ENCODE results near the gene SRPRB.
A peak's percentile ranks its signal among the peaks of the same experiment; 100 is the strongest.

SRPRB gene

DNA sequence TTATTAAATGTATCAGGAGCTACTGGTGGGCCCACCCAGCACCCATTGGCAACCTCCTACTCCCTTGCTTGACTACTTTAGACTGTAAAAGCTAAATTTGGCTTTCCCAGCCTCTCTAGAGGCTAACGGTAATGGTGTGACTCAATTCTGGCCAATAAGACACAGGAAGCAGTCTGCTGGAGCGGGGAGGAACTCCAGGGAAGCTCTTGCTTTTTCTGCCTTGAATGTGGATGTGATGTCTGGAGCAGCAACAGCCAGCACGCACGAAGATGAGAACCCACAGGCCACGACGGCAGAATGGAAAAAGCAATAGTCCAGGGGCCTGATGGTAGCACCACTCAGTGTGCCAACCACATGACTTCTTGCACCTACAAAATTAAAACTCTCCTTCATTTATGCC lies 50.2 kb downstream of the SRPRB start:
- DNase-seq (ENCODE audit: low read depth), result peak; percentile 12
- no peak overlapping the region for H3K4me3 ChIP-seq (replicated peaks; ENCODE audit: low read depth, low read length)
- TF ChIP-seq, protein P1, sequence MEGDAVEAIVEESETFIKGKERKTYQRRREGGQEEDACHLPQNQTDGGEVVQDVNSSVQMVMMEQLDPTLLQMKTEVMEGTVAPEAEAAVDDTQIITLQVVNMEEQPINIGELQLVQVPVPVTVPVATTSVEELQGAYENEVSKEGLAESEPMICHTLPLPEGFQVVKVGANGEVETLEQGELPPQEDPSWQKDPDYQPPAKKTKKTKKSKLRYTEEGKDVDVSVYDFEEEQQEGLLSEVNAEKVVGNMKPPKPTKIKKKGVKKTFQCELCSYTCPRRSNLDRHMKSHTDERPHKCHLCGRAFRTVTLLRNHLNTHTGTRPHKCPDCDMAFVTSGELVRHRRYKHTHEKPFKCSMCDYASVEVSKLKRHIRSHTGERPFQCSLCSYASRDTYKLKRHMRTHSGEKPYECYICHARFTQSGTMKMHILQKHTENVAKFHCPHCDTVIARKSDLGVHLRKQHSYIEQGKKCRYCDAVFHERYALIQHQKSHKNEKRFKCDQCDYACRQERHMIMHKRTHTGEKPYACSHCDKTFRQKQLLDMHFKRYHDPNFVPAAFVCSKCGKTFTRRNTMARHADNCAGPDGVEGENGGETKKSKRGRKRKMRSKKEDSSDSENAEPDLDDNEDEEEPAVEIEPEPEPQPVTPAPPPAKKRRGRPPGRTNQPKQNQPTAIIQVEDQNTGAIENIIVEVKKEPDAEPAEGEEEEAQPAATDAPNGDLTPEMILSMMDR (IDR thresholded peaks at IDR 0.05; ENCODE audit: low read length, missing control alignments), result no peak

DNA sequence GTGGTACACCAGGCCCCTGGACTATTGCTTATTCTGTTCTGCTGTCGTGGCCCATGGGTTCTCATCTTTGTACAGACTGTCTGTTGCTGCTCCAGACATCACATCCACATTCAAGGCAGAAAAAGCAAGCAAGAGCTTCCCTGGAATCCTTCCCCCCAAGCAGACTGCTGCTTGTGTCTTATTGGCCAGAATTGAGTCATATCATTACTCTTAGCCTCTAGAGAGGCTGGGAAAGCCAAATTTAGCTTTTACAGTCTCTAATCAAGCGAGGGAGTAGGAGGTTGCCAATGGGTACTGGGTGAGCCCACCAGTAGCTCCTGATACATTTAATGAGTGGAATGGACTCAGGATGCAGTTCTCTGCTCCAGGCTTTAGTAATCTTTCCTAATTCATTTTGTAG lies 50.7 kb downstream of the SRPRB start:
- H3K4me3 ChIP-seq (replicated peaks; ENCODE audit: low read depth, low read length), result no peak overlapping the region
- peak; percentile 13 for DNase-seq (ENCODE audit: low read depth)
- TF ChIP-seq, protein P1 (IDR thresholded peaks at IDR 0.05; ENCODE audit: low read length, missing control alignments), result no peak

DNA sequence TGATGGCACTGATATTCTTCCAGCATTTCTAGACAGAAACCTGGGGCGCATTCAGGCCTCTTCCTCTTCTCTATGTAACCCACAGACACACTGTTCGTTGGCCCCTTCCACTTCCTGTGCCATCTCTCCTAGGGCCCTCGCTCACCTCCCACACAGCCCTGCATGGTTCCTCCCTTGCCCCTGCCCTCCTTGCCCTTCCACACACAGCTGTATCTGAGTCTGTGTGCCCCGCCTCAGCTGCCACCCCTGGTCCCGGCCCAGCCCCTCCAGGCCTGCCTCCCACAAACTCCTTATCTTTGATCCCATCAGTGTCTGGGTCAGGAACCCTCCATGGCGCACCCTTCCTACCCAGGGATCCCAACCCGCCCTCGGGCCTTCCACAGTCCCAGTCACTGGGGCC lies 52.2 kb downstream of the SRPRB start:
- no peak for DNase-seq (ENCODE audit: low read depth)
- no peak overlapping the region for H3K4me3 ChIP-seq (replicated peaks; ENCODE audit: low read depth, low read length)
- TF ChIP-seq, protein P1 (IDR thresholded peaks at IDR 0.05; ENCODE audit: low read length, missing control alignments), result no peak

DNA sequence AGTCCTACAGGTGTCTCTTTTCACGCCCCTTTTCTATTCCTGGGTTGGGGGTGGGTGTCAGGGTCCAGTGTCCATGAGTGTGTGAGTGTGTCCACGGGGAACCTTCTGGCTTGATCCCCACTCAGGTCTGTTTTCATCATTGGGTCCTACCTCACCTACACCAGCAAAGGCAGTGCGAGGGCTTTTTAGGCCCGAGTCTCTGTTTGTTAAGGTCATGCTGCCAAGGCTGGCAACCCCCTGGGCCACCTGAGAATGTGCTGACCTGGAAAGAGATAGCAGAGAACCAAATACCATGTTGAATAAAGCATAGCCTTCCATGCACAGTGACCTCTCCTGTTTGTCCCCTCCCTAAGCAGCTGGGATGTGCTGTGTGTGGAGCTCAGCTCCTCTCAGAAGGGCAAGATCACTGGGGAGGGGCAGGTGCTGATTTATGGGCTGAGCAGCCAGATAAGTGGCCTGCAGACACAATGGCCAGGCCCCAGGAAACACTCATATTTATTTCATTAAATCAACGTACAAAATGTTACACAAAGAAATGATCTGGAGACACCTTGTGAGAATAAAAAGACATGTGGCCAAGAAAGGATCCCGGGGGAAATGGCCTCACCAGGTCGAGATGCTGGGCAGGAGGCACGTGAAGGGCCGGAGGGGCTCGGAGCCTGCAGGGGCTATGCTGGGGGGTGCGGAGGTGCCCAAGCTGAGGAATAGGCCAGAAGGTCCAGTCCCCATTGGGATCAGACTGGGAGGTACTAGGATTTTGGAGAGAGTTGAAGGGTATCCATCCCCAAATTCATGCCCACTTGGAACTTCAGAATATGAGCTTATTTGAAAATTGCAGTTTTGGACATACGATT lies 54.0 kb downstream of the SRPRB start:
- TF ChIP-seq, protein P1 (IDR thresholded peaks at IDR 0.05; ENCODE audit: low read length, missing control alignments), result no peak
- no peak for DNase-seq (ENCODE audit: low read depth)

DNA sequence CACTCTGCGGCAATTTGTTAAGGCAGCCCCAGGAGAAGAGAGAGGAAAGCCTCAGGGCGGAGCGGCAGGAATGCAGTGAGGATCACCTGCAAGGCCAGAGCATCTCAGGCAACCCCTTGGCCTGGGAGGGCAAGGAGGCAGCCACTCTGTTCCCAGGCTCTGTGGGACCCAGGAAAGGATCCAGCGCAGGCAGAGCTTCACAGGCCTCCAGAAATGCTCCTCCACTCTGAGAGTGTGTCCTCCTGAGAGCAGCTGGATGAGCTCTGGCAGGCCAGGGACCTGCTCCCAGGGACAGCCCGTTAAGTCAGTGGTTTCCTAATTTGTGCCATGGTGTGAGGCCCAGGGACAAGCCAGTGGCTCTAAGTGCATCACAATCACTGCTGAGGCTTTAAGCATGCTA lies 54.9 kb downstream of the SRPRB start:
- DNase-seq (ENCODE audit: low read depth), result no peak
- no peak overlapping the region for H3K4me3 ChIP-seq (replicated peaks; ENCODE audit: low read depth, low read length)
- TF ChIP-seq, protein P1 (IDR thresholded peaks at IDR 0.05; ENCODE audit: low read length, missing control alignments), result no peak

More for the DNA sequence above, 54.0 kb downstream of the SRPRB start:
- no peak overlapping the region for H3K4me3 ChIP-seq (replicated peaks; ENCODE audit: low read depth, low read length)

DNA sequence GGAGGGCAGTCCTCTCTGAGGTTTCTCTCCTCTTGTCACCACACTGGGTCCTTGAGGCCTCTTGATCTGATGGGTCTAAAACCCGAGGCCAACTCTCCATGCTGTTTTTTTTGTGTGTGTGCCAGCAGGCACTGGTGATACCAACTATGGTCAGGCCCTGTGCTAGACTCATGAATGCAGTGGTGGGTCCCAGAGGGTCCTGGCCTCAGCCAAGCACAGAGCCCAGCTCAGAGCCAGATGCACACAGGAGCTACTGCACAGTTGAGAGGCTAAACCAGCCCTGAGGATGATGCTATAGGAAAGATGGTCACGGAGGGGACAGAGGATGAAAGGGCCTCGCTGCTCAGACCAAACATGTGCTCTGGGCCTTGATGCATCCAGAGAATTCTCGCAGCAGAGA lies 56.5 kb downstream of the SRPRB start:
- no peak for DNase-seq (ENCODE audit: low read depth)
- no peak overlapping the region for H3K4me3 ChIP-seq (replicated peaks; ENCODE audit: low read depth, low read length)
- TF ChIP-seq, protein P1 (IDR thresholded peaks at IDR 0.05; ENCODE audit: low read length, missing control alignments), result no peak

DNA sequence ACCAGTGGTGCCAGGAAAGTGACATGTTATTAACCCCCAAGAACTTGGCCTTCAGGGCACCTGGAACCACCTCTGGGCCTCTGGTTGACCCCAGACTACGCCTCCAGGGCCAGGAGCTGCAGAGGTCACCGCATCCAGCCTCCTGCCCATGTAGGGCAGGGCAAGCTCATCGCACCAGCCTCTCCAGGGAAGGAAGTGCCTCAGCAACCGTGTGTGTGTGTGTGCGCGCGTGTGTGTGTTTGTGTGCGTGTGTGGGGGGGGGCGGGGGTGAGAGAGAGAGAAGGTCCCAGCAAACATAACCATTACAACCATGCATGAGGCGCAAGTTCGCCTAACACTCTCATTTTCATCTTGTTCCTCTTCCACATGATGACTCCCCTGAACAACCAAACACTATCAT lies 58.3 kb downstream of the SRPRB start:
- TF ChIP-seq, protein P1 (IDR thresholded peaks at IDR 0.05; ENCODE audit: low read length, missing control alignments), result no peak
- no peak for DNase-seq (ENCODE audit: low read depth)
- H3K4me3 ChIP-seq (replicated peaks; ENCODE audit: low read depth, low read length), result no peak overlapping the region

Data from fibroblast of pulmonary artery (primary cell).